GM10266 (cell line): ENCODE data around the gene ABCG4.
"Not testable (repeated sequence)": the region's sequence is repeated elsewhere in the genome, so short reads cannot be mapped to it uniquely, and the experiment has no call there.

Source experiments
- DNase-seq: peaks from one replicate; pipeline ENCODE4 v3.0.0; 2012; ENCODE audit errors: extremely low spot score
- TF ChIP-seq, protein P1 (sequence below): IDR thresholded peaks from 2 replicates; pipeline ENCODE4 v1.5.1; 2012; ENCODE audit warnings: mild to moderate bottlenecking, low read depth; ENCODE audit not compliant: control insufficient read depth, insufficient read depth; ENCODE audit errors: missing control alignments

Gene ABCG4

GRCh38 chr11:119149018-119149785 is at the start of gene ABCG4:
Gene ABCG4, plus strand, starts transcription at chr11:119149052. Its CDS starts 914 bp downstream, at chr11:119149966.
- TF ChIP-seq, protein P1, sequence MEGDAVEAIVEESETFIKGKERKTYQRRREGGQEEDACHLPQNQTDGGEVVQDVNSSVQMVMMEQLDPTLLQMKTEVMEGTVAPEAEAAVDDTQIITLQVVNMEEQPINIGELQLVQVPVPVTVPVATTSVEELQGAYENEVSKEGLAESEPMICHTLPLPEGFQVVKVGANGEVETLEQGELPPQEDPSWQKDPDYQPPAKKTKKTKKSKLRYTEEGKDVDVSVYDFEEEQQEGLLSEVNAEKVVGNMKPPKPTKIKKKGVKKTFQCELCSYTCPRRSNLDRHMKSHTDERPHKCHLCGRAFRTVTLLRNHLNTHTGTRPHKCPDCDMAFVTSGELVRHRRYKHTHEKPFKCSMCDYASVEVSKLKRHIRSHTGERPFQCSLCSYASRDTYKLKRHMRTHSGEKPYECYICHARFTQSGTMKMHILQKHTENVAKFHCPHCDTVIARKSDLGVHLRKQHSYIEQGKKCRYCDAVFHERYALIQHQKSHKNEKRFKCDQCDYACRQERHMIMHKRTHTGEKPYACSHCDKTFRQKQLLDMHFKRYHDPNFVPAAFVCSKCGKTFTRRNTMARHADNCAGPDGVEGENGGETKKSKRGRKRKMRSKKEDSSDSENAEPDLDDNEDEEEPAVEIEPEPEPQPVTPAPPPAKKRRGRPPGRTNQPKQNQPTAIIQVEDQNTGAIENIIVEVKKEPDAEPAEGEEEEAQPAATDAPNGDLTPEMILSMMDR = no peak
- peak; percentile 50 for DNase-seq

GRCh38 chr11:119099711-119100110 is 49.1 kb upstream of the ABCG4 start:
- TF ChIP-seq, protein P1 = no peak
- no peak for DNase-seq

- TF ChIP-seq, protein P1 = peak; percentile 40
- no peak for DNase-seq
Measured at GRCh38 chr11:119100246-119100970, 48.4 kb upstream of the ABCG4 start.

GRCh38 chr11:119100994-119101758 is 47.7 kb upstream of the ABCG4 start:
- TF ChIP-seq, protein P1 = no peak
- DNase-seq = no peak

- DNase-seq = peak; percentile 81
- TF ChIP-seq, protein P1 = no peak
Measured at GRCh38 chr11:119101759-119102423, 47.0 kb upstream of the ABCG4 start, which contains the start of gene DPAGT1. Gene DPAGT1, minus strand, starts transcription at chr11:119101853. Its CDS starts 198 bp downstream, at chr11:119101655.

GRCh38 chr11:119103161-119103664 is 45.6 kb upstream of the ABCG4 start:
- DNase-seq = not testable (repeated sequence)

- TF ChIP-seq, protein P1 = peak; percentile 13
- no peak for DNase-seq
Measured at GRCh38 chr11:119103793-119104192, 45.1 kb upstream of the ABCG4 start.
